HG02571 (cell line): Measurements from ENCODE around the gene CACNG5.
"Not testable (repeated sequence)": the region's sequence is repeated elsewhere in the genome, so short reads cannot be mapped to it uniquely, and the experiment has no call there.

Source experiments
- ATAC-seq: cut with Tn5 transposase; IDR thresholded peaks from one replicate; pipeline ENCODE4 v1.9.1; 2021; ENCODE audit warnings: mild to moderate bottlenecking, moderate library complexity; ENCODE audit not compliant: unreplicated experiment

Gene CACNG5

GRCh38 chr17:66903296-66903695 is 68.4 kb downstream of the CACNG5 start:
- ATAC-seq, result not testable (repeated sequence)

GRCh38 chr17:66903781-66904180 is 68.9 kb downstream of the CACNG5 start:
- no peak for ATAC-seq

GRCh38 chr17:66904760-66905624 is 70.1 kb downstream of the CACNG5 start:
- no peak for ATAC-seq

GRCh38 chr17:66906321-66907278 is 71.7 kb downstream of the CACNG5 start:
- no peak for ATAC-seq

- ATAC-seq, result no peak
Observed at GRCh38 chr17:66909804-66910373, 75.0 kb downstream of the CACNG5 start.

- ATAC-seq, result no peak
Observed at GRCh38 chr17:66910651-66911285, 75.9 kb downstream of the CACNG5 start.

- ATAC-seq, result no peak
Observed at GRCh38 chr17:66915204-66915611, 80.3 kb downstream of the CACNG5 start.

- ATAC-seq, result no peak
Observed at GRCh38 chr17:66915792-66916191, 80.9 kb downstream of the CACNG5 start.

GRCh38 chr17:66916946-66917345 is 82.0 kb downstream of the CACNG5 start:
- no peak for ATAC-seq

GRCh38 chr17:66918896-66919295 is 84.0 kb downstream of the CACNG5 start:
- no peak for ATAC-seq

- no peak for ATAC-seq
Observed at GRCh38 chr17:66920435-66920834, 85.5 kb downstream of the CACNG5 start.

- no peak for ATAC-seq
Observed at GRCh38 chr17:66920950-66921349, 86.0 kb downstream of the CACNG5 start.

GRCh38 chr17:66923886-66924285 is 89.0 kb downstream of the CACNG5 start:
- ATAC-seq, result no peak

GRCh38 chr17:66925811-66926500 is 91.0 kb downstream of the CACNG5 start:
- ATAC-seq, result no peak

GRCh38 chr17:66928949-66929348 is 94.0 kb downstream of the CACNG5 start:
- no peak for ATAC-seq

GRCh38 chr17:66929591-66929990 is 94.7 kb downstream of the CACNG5 start:
- no peak for ATAC-seq

- ATAC-seq, result no peak
Observed at GRCh38 chr17:66930933-66931332, 96.0 kb downstream of the CACNG5 start.

GRCh38 chr17:66932311-66932710 is 97.4 kb downstream of the CACNG5 start:
- no peak for ATAC-seq

- no peak for ATAC-seq
Observed at GRCh38 chr17:66934040-66934439, 99.1 kb downstream of the CACNG5 start.
